Ovary (tissue), 9 donors: ENCODE results near the gene NLRC4. TPM values are rescaled to one million over a fixed set of nuclear protein-coding genes. Genes with fewer than 3 reads are reported as not detected.
"Not testable (repeated sequence)": the region's sequence is repeated elsewhere in the genome, so short reads cannot be mapped to it uniquely, and the experiment has no call there.

Experiments
- DNase-seq, 5 donors: peaks; one replicate each; pipeline ENCODE4 v3.0.0-alpha.2; 2019 to 2020
- H3K27ac ChIP-seq, 2 donors: fragments of 200-600 bp; one replicate each; pipeline versions ENCODE4 v1.5.1 to v1.8.0; 2019 to 2022
- H3K27me3 ChIP-seq: fragments of 200-600 bp; one replicate; pipeline ENCODE4 v1.8.0; 2022
- H3K36me3 ChIP-seq: fragments of 200-600 bp; sonication (generic); one replicate; pipeline ENCODE4 v1.5.1; 2019
- H3K4me1 ChIP-seq: one replicate; pipeline ENCODE4 v1.8.1; 2013; ENCODE audit warnings: mild to moderate bottlenecking, moderate library complexity; ENCODE audit not compliant: insufficient read depth
- H3K4me3 ChIP-seq: fragments of 200-600 bp; sonication (generic); one replicate; pipeline ENCODE4 v1.5.1; 2017
- H3K9me3 ChIP-seq, 2 donors: fragments of 200-600 bp in 1 of 2; sonication (generic) in 1 of 2; one replicate each; pipeline versions ENCODE4 v1.5.1 to v1.8.1; 2013 to 2019; ENCODE audit warnings: mild to moderate bottlenecking in 1 of 2, moderate library complexity in 1 of 2
- EP300 ChIP-seq: sonication (generic); formaldehyde crosslinking; IDR thresholded peaks from one replicate; pipeline ENCODE4 v1.6.1; 2017; ENCODE audit warnings: antibody characterized with exemption
- POLR2A ChIP-seq: fragments of 450-650 bp; IDR thresholded peaks from one replicate; pipeline ENCODE4 v1.6.1; 2017; ENCODE audit warnings: antibody characterized with exemption, mild to moderate bottlenecking, moderate library complexity
- WGBS, 3 donors: extraction: QIAGEN DNeasy Blood & Tissue Kit in 1 of 3; methylation state at CpG; one replicate each; pipeline versions ENCODE4 v1.1.5 to v1.1.7; 2013 to 2017; 5-methylcytosine and 5-hydroxymethylcytosine counted together
- intact Hi-C, 4 donors: fragments of 100-400 bp; cut with DNase I; formaldehyde crosslinking; loops; one replicate each; pipeline versions ENCODE4 v1.11.0 to v1.15.1; 2022 to 2023
- polyA plus RNA-seq, 2 donors: library from polyadenylated mRNA; stranded (reverse); fragments of 200-250 nt in 1 of 2; fragments of 350-450 nt in 1 of 2; fragmentation: Illumina TruSeq in 1 of 2; extraction: RNeasy Lipid Tissue Mini Kit (QIAGEN cat#74804) in 1 of 2; gene quantifications; one replicate each; pipeline ENCODE4 v1.2.3, GENCODE V29; 2013 to 2014
- total RNA-seq, 7 donors: library from RNA; depleted of rRNA in 2 of 7; stranded (reverse); fragments of >200 nt in 2 of 7; fragmentation: NEBNext Ultra II Directional in 3 of 7; extraction: Animal tissue kit (Norgen Biotek cat#: 25700) in 3 of 7; gene quantifications; one replicate each; pipeline versions ENCODE4 v1.1.0 to v1.2.4, GENCODE V29; 2016 to 2023
- TF ChIP-seq, protein P1 (sequence below), 3 donors: fragments of 450-650 bp in 2 of 3; fragments of 200-600 bp in 1 of 3; IDR thresholded peaks; one replicate each; pipeline versions ENCODE4 v1.5.1 to v1.8.0; 2016 to 2022; ENCODE audit warnings: antibody characterized with exemption in 3 of 3, mild to moderate bottlenecking in 1 of 3
- donor health status: DM: no; HTN: no; CAD: no; lungs with moderate emphysema.
- donor health status: DM: no; HTN: no; CAD: no.
- donor health status: Bipolar disorder and iron deficiency.
- donor health status: DM: yes; HTN: yes; CAD: no.
- donor health status: DM: no; HTN: no; CAD: no.
- donor health status: DM: yes; HTN: yes; CAD: no.

Gene NLRC4
- total and polyA plus RNA-seq, 9 donors: 0.15 to 1.8 (median 0.38) TPM

DNA sequence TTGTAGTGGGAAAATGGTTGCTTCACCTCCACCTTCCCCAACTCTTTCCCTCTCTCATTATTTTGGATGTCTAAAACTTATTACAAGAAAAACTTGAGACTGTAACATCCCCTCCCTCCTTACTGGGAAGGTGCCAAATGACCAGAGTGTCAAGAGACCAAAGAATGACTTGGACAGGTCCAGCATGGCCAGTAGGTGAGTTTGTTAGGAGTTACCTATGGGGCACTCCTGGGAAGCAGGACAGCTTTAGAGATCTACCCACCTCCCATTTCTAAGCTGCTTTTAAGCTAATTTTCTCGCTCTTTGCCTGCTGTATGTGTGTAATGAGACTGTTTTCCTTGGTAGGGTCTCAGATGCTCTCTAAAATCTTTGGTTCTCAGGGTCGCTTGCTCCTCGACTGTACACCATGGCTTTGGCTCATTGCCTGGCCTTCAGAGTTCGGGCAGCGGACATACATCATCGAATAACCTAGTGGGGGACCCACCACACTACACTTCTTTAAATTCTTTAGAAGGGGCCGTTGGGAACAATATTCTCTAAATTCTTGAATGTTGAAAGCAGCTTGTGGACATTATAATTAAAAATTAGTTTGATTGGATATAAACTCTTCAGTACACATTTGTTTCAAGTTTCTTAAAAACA, 53.8 kb downstream of the NLRC4 start:
- intact Hi-C loops: no loop called here
- Histone ChIP-seq H3K36me3 (no peaks in the 10 kb centered on the region), H3K9me3 (no peaks in the 10 kb centered on the region), H3K27me3 (no peaks in the 10 kb centered on the region), H3K4me1 (no peaks in the 10 kb centered on the region), H3K27ac (no peak overlapping the region), H3K4me3 (no peak overlapping the region)
- DNase-seq: no peak
- 77 to 82% (median 77%) methylated on average over 7 of the region's 7 CpGs for WGBS, 3 donors
- TF ChIP-seq EP300 (no peak), POLR2A (no peak)
- TF ChIP-seq, protein P1, sequence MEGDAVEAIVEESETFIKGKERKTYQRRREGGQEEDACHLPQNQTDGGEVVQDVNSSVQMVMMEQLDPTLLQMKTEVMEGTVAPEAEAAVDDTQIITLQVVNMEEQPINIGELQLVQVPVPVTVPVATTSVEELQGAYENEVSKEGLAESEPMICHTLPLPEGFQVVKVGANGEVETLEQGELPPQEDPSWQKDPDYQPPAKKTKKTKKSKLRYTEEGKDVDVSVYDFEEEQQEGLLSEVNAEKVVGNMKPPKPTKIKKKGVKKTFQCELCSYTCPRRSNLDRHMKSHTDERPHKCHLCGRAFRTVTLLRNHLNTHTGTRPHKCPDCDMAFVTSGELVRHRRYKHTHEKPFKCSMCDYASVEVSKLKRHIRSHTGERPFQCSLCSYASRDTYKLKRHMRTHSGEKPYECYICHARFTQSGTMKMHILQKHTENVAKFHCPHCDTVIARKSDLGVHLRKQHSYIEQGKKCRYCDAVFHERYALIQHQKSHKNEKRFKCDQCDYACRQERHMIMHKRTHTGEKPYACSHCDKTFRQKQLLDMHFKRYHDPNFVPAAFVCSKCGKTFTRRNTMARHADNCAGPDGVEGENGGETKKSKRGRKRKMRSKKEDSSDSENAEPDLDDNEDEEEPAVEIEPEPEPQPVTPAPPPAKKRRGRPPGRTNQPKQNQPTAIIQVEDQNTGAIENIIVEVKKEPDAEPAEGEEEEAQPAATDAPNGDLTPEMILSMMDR (IDR thresholded peaks at IDR 0.05): no peak

- DNase-seq, H3K9me3 ChIP-seq, H3K27me3 ChIP-seq, H3K27ac ChIP-seq, intact Hi-C loops, H3K4me3 ChIP-seq, H3K4me1 ChIP-seq, H3K36me3 ChIP-seq: not testable (repeated sequence)
- 92 to 97% (median 97%) methylated on average over 3 of the region's 3 CpGs for WGBS, 3 donors
Observed at GRCh38 chr2:32203428-32203827, 61.3 kb downstream of the NLRC4 start.

DNA sequence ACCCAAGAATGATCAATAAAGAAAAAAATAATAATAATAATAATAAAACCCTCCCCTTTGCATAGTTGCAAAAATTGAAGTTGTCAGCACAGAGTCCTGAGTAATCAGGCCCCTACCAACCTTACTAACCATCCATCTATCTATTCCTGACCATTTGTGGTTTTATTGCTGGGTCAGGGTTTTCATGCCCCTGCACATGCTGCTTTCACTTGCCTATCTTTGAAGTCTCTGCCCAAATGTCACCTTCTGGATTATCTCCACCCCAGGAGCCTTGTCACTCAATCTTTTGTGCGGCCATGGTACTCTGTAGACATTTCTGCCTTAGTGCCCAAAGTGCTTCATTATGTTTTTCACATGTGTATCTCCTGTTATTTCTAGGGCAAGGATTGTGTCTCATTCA, 63.9 kb downstream of the NLRC4 start:
- 83 to 98% (median 98%) methylated on average over 1 of the region's 1 CpG for WGBS, 3 donors
- intact Hi-C loops: no loop called here

GRCh38 chr2:32192418-32192817, 72.3 kb downstream of the NLRC4 start:
- DNase-seq: no peak
- Histone ChIP-seq H3K36me3 (no peaks in the 10 kb centered on the region), H3K9me3 (no peaks in the 10 kb centered on the region), H3K4me3 (no peak overlapping the region), H3K4me1 (no peaks in the 10 kb centered on the region), H3K27me3 (no peaks in the 10 kb centered on the region), H3K27ac (no peak overlapping the region)
- WGBS, 3 donors: 93 to 96% (median 96%) methylated on average over 1 of the region's 1 CpG
- TF ChIP-seq, protein P1 (IDR thresholded peaks at IDR 0.05): no peak
- no peak for TF ChIP-seq EP300
- TF ChIP-seq POLR2A: no peak
- intact Hi-C loops: no loop called here

More for the DNA sequence above, 63.9 kb downstream of the NLRC4 start:
- TF ChIP-seq POLR2A (no peak), EP300 (no peak)
- TF ChIP-seq, protein P1 (IDR thresholded peaks at IDR 0.05): no peak
- DNase-seq: no peak
- Histone ChIP-seq H3K4me3 (no peak overlapping the region), H3K27me3 (no peaks in the 10 kb centered on the region), H3K9me3 (no peaks in the 10 kb centered on the region), H3K4me1 (no peaks in the 10 kb centered on the region), H3K27ac (no peak overlapping the region), H3K36me3 (no peaks in the 10 kb centered on the region)

DNA sequence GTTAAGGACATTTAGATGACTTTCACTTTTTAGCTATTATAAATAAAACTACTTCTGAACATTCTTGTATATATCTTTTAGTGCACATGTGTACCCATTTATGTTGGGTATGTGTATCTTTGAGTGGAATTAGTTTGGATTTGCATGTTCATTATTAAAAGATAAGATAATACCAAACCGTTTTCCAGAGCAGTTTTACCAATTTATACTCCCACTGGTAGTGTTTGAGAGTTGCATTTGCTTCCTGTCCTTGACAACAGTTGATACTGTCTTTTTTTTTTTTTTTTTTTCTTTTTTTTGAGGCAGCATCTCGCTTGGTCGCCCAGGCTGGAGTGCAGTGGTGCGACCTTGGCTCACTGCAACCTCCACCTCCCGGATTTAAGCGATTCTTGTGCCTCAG, 75.7 kb downstream of the NLRC4 start:
- no peak for DNase-seq
- Histone ChIP-seq H3K27ac (no peak overlapping the region), H3K4me3 (no peak overlapping the region), H3K4me1 (no peaks in the 10 kb centered on the region), H3K27me3 (no peaks in the 10 kb centered on the region), H3K9me3 (no peaks in the 10 kb centered on the region), H3K36me3 (no peaks in the 10 kb centered on the region)
- TF ChIP-seq POLR2A: no peak
- TF ChIP-seq, protein P1 (IDR thresholded peaks at IDR 0.05): no peak
- TF ChIP-seq EP300: no peak
- intact Hi-C loops: loop anchor here in 1 of 4 donors (5.0 kb wide), 1 partner anchor 62 kb away; no protein-coding TSS in a partner anchor
- WGBS, 3 donors: 24 to 61% (median 24%) methylated on average over 6 of the region's 6 CpGs
